ENCODE results near the gene MEAK7.

The MEAK7 gene

GRCh38 chr16:84521497-84521770 lies 17.0 kb upstream of the MEAK7 start:
- TF ChIP-seq PPARA (CRISPR knock-in tag; IDR thresholded peaks at IDR 0.05; ENCODE audit: borderline replicate concordance) = no peak
- no peak for ATAC-seq

GRCh38 chr16:84520725-84521496 lies 16.5 kb upstream of the MEAK7 start:
- ATAC-seq = no peak
- TF ChIP-seq TOX (CRISPR knock-in tag; IDR thresholded peaks at IDR 0.05; ENCODE audit: borderline replicate concordance) (no peak), ZNF8 (CRISPR knock-in tag; IDR thresholded peaks at IDR 0.05) (no peak), OSR1 (CRISPR knock-in tag; IDR thresholded peaks at IDR 0.05) (no peak), RARB (CRISPR knock-in tag; IDR thresholded peaks at IDR 0.05) (no peak), ZFP3 (CRISPR knock-in tag; IDR thresholded peaks at IDR 0.05) (no peak), ZNF70 (CRISPR knock-in tag; IDR thresholded peaks at IDR 0.05) (no peak), ISL1 (CRISPR knock-in tag; IDR thresholded peaks at IDR 0.05) (no peak), PPARA (CRISPR knock-in tag; IDR thresholded peaks at IDR 0.05; ENCODE audit: borderline replicate concordance) (no peak), GLIS3 (CRISPR knock-in tag; IDR thresholded peaks at IDR 0.05) (no peak), ARNTL (CRISPR knock-in tag; IDR thresholded peaks at IDR 0.05; ENCODE audit: borderline replicate concordance, low read depth) (no peak), ZC3H10 (CRISPR knock-in tag; IDR thresholded peaks at IDR 0.05) (no peak), ZNF565 (CRISPR knock-in tag; conservative IDR thresholded peaks at IDR 0.05; ENCODE audit: low read depth) (no peak), SNAI2 (CRISPR knock-in tag; IDR thresholded peaks at IDR 0.05) (no peak), CSDC2 (CRISPR knock-in tag; IDR thresholded peaks at IDR 0.05) (no peak), BACH2 (CRISPR knock-in tag; IDR thresholded peaks at IDR 0.05; ENCODE audit: borderline replicate concordance) (no peak), ESRRG (CRISPR knock-in tag; IDR thresholded peaks at IDR 0.05) (no peak)
- TF ChIP-seq, protein P1, sequence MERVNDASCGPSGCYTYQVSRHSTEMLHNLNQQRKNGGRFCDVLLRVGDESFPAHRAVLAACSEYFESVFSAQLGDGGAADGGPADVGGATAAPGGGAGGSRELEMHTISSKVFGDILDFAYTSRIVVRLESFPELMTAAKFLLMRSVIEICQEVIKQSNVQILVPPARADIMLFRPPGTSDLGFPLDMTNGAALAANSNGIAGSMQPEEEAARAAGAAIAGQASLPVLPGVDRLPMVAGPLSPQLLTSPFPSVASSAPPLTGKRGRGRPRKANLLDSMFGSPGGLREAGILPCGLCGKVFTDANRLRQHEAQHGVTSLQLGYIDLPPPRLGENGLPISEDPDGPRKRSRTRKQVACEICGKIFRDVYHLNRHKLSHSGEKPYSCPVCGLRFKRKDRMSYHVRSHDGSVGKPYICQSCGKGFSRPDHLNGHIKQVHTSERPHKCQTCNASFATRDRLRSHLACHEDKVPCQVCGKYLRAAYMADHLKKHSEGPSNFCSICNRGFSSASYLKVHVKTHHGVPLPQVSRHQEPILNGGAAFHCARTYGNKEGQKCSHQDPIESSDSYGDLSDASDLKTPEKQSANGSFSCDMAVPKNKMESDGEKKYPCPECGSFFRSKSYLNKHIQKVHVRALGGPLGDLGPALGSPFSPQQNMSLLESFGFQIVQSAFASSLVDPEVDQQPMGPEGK (CRISPR knock-in tag; IDR thresholded peaks at IDR 0.05; ENCODE audit: borderline replicate concordance) = no peak
- TF ChIP-seq, protein P2, sequence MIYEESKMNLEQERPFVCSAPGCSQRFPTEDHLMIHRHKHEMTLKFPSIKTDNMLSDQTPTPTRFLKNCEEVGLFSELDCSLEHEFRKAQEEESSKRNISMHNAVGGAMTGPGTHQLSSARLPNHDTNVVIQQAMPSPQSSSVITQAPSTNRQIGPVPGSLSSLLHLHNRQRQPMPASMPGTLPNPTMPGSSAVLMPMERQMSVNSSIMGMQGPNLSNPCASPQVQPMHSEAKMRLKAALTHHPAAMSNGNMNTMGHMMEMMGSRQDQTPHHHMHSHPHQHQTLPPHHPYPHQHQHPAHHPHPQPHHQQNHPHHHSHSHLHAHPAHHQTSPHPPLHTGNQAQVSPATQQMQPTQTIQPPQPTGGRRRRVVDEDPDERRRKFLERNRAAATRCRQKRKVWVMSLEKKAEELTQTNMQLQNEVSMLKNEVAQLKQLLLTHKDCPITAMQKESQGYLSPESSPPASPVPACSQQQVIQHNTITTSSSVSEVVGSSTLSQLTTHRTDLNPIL (CRISPR knock-in tag; IDR thresholded peaks at IDR 0.05; ENCODE audit: low read depth) = no peak
- TF ChIP-seq, protein P3, sequence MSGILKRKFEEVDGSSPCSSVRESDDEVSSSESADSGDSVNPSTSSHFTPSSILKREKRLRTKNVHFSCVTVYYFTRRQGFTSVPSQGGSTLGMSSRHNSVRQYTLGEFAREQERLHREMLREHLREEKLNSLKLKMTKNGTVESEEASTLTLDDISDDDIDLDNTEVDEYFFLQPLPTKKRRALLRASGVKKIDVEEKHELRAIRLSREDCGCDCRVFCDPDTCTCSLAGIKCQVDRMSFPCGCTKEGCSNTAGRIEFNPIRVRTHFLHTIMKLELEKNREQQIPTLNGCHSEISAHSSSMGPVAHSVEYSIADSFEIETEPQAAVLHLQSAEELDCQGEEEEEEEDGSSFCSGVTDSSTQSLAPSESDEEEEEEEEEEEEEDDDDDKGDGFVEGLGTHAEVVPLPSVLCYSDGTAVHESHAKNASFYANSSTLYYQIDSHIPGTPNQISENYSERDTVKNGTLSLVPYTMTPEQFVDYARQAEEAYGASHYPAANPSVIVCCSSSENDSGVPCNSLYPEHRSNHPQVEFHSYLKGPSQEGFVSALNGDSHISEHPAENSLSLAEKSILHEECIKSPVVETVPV (CRISPR knock-in tag; IDR thresholded peaks at IDR 0.05) = no peak

DNA sequence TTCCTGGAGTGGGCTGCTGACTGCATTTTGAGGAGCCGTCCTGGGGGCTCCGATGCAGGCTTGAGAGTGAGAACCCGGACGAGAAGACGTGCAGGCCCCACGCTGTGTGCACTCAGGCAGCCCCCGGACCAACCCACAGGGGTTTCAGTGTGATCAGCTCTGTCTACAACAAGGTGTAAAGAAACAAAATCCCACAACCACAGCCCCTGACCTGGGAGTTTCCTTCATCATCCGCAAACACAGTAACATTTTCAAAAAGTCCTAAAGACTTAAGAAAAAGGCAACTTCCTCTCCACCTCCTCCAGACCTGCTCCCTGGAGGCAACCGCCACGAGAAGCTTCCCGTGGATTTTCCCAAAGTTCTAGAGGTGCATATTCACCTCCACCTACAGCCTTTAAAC lies 15.4 kb upstream of the MEAK7 start:
- ATAC-seq = no peak
- TF ChIP-seq, protein P4, sequence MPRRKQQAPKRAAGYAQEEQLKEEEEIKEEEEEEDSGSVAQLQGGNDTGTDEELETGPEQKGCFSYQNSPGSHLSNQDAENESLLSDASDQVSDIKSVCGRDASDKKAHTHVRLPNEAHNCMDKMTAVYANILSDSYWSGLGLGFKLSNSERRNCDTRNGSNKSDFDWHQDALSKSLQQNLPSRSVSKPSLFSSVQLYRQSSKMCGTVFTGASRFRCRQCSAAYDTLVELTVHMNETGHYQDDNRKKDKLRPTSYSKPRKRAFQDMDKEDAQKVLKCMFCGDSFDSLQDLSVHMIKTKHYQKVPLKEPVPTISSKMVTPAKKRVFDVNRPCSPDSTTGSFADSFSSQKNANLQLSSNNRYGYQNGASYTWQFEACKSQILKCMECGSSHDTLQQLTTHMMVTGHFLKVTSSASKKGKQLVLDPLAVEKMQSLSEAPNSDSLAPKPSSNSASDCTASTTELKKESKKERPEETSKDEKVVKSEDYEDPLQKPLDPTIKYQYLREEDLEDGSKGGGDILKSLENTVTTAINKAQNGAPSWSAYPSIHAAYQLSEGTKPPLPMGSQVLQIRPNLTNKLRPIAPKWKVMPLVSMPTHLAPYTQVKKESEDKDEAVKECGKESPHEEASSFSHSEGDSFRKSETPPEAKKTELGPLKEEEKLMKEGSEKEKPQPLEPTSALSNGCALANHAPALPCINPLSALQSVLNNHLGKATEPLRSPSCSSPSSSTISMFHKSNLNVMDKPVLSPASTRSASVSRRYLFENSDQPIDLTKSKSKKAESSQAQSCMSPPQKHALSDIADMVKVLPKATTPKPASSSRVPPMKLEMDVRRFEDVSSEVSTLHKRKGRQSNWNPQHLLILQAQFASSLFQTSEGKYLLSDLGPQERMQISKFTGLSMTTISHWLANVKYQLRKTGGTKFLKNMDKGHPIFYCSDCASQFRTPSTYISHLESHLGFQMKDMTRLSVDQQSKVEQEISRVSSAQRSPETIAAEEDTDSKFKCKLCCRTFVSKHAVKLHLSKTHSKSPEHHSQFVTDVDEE (CRISPR knock-in tag; IDR thresholded peaks at IDR 0.05) = no peak
- TF ChIP-seq ZNF8 (CRISPR knock-in tag; IDR thresholded peaks at IDR 0.05) (no peak), PPARA (CRISPR knock-in tag; IDR thresholded peaks at IDR 0.05; ENCODE audit: borderline replicate concordance) (no peak), POU6F1 (CRISPR knock-in tag; IDR thresholded peaks at IDR 0.05; ENCODE audit: borderline replicate concordance, low read depth) (no peak)
- TF ChIP-seq, protein P3 (CRISPR knock-in tag; IDR thresholded peaks at IDR 0.05) = no peak

Measured in SK-N-SH treated with all-trans-retinoic acid at 6 μM for 48 hours (cell line).